Sigmoid colon (tissue), 3 donors: ENCODE data around the gene ZFPM1.

ENCODE experiments used
- POLR2A ChIP-seq, 2 donors: fragments of 450-650 bp; IDR thresholded peaks; one replicate each; pipeline ENCODE4 v1.6.1; 2016; ENCODE audit warnings: antibody characterized with exemption in 2 of 2, mild to moderate bottlenecking in 2 of 2, moderate library complexity in 2 of 2
- TF ChIP-seq, protein P1 (sequence below), 4 experiments: fragments of 450-650 bp in 3 of 4; fragments of 200-600 bp in 1 of 4; IDR thresholded peaks; one replicate each; pipeline ENCODE4 v1.5.1; 2016 to 2019; ENCODE audit warnings: antibody characterized with exemption in 4 of 4, mild to moderate bottlenecking in 3 of 4, moderate library complexity in 2 of 4

DNA sequence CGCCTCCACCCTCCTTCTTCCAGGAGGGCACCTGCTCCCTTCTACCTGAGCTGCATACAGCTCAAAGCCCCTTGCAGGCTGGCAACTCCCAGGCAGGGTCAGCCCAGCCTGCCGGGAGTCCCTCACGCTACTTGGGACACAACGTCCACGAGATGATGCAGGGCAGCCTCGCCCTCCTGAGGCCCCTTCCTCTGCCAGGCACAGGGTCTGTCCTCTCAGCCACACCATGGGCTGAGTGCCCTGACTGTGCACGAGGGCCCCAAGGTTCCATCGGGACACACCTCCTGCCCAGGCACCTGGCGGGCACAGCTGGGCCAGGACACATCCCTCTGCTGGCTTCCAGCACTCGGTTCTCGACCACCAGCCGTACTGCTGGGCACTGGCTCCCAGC lies 86.2 kb downstream of the ZFPM1 start:
- TF ChIP-seq, protein P1, sequence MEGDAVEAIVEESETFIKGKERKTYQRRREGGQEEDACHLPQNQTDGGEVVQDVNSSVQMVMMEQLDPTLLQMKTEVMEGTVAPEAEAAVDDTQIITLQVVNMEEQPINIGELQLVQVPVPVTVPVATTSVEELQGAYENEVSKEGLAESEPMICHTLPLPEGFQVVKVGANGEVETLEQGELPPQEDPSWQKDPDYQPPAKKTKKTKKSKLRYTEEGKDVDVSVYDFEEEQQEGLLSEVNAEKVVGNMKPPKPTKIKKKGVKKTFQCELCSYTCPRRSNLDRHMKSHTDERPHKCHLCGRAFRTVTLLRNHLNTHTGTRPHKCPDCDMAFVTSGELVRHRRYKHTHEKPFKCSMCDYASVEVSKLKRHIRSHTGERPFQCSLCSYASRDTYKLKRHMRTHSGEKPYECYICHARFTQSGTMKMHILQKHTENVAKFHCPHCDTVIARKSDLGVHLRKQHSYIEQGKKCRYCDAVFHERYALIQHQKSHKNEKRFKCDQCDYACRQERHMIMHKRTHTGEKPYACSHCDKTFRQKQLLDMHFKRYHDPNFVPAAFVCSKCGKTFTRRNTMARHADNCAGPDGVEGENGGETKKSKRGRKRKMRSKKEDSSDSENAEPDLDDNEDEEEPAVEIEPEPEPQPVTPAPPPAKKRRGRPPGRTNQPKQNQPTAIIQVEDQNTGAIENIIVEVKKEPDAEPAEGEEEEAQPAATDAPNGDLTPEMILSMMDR (IDR thresholded peaks at IDR 0.05), result no peak
- no peak for TF ChIP-seq POLR2A (IDR thresholded peaks at IDR 0.05)
